Neuronal stem cell (in vitro differentiated cells): ENCODE measurements around the gene WRAP73.

Experiments used
- DNase-seq: peaks from one replicate; pipeline ENCODE4 v3.0.0-alpha.2; 2013; ENCODE audit warnings: low spot score
- H2AFZ ChIP-seq: one replicate; pipeline ENCODE4 v1.6.1; 2013; ENCODE audit warnings: mild to moderate bottlenecking, low read length, inconsistent platforms
- H2AK5ac ChIP-seq: 2 replicates; pipeline ENCODE4 v1.6.1; 2013; ENCODE audit warnings: low read depth, mild to moderate bottlenecking, inconsistent platforms, low read length, moderate library complexity, mixed read lengths
- H2BK120ac ChIP-seq: 2 replicates; pipeline ENCODE4 v1.6.1; 2013; ENCODE audit warnings: low read depth, mild to moderate bottlenecking, inconsistent platforms, low read length, moderate library complexity, mixed read lengths
- H2BK12ac ChIP-seq: one replicate; pipeline ENCODE4 v1.6.1; 2013; ENCODE audit warnings: low read length, inconsistent platforms
- H2BK15ac ChIP-seq: 2 replicates; pipeline ENCODE4 v1.6.1; 2013; ENCODE audit warnings: mild to moderate bottlenecking, low read length, inconsistent platforms, mixed read lengths
- H2BK5ac ChIP-seq: one replicate; pipeline ENCODE4 v1.6.1; 2013; ENCODE audit warnings: inconsistent platforms, mild to moderate bottlenecking, low read length, moderate library complexity
- H3K14ac ChIP-seq: one replicate; pipeline ENCODE4 v1.6.1; 2013; ENCODE audit warnings: low read length, inconsistent platforms
- H3K18ac ChIP-seq: 2 replicates; pipeline ENCODE4 v1.6.1; 2013; ENCODE audit warnings: low read length, inconsistent platforms
- H3K23ac ChIP-seq: 2 replicates; pipeline ENCODE4 v1.6.1; 2013; ENCODE audit warnings: low read depth, mild to moderate bottlenecking, mixed read lengths, low read length, inconsistent platforms; ENCODE audit not compliant: poor library complexity
- H3K27ac ChIP-seq: replicated peaks from 3 replicates; pipeline ENCODE4 v1.5.1; 2013; ENCODE audit warnings: low read length, inconsistent platforms
- H3K27me3 ChIP-seq, 3 experiments: 2 replicates each; pipeline ENCODE4 v1.6.1; 2013; ENCODE audit warnings: low read length in 3 of 3, mild to moderate bottlenecking in 2 of 3, inconsistent platforms in 1 of 3, low read depth in 1 of 3, mixed read lengths in 1 of 3, moderate library complexity in 1 of 3; ENCODE audit not compliant: control insufficient read depth in 3 of 3, insufficient read depth in 3 of 3
- H3K36me3 ChIP-seq, 2 donors: replicated peaks in 1 of 2; 2 replicates each; pipeline ENCODE4 v1.6.1; 2013; ENCODE audit warnings: low read length in 2 of 2; ENCODE audit not compliant: control insufficient read depth in 2 of 2, insufficient read depth in 2 of 2
- H3K4ac ChIP-seq: 2 replicates; pipeline ENCODE4 v1.6.1; 2013; ENCODE audit warnings: inconsistent platforms, mild to moderate bottlenecking, low read length, moderate library complexity
- H3K4me1 ChIP-seq, 2 donors: 1 replicate in 1 of 2; 2 replicates in 1 of 2; pipeline ENCODE4 v1.6.1; 2013; ENCODE audit warnings: low read length in 2 of 2, low read depth in 1 of 2; ENCODE audit not compliant: control insufficient read depth in 2 of 2, insufficient read depth in 1 of 2
- H3K4me2 ChIP-seq: one replicate; pipeline ENCODE4 v1.6.1; 2013; ENCODE audit warnings: mild to moderate bottlenecking, low read length, inconsistent platforms; ENCODE audit not compliant: insufficient read depth, poor library complexity, severe bottlenecking
- H3K4me3 ChIP-seq, 2 donors: 2 replicates each; pipeline ENCODE4 v1.5.1; 2013; ENCODE audit warnings: low read length in 2 of 2, mild to moderate bottlenecking in 2 of 2, inconsistent platforms in 1 of 2, moderate library complexity in 1 of 2
- H3K79me1 ChIP-seq: one replicate; pipeline ENCODE4 v1.6.1; 2013; ENCODE audit warnings: low read depth, mild to moderate bottlenecking, inconsistent platforms, low read length, moderate library complexity
- H3K9ac ChIP-seq: one replicate; pipeline ENCODE4 v1.6.1; 2013; ENCODE audit warnings: mild to moderate bottlenecking, low read depth, low read length, inconsistent platforms; ENCODE audit not compliant: poor library complexity
- H3K9me3 ChIP-seq, 2 donors: replicated peaks in 1 of 2; 2 replicates each; pipeline versions ENCODE3 to v1.6.1; 2013; ENCODE audit warnings: low read length in 2 of 2, mild to moderate bottlenecking in 2 of 2, inconsistent platforms in 1 of 2, low read depth in 1 of 2, mixed read lengths in 1 of 2, moderate library complexity in 1 of 2; ENCODE audit not compliant: control insufficient read depth in 2 of 2, insufficient read depth in 1 of 2
- H4K8ac ChIP-seq: one replicate; pipeline ENCODE4 v1.6.1; 2013; ENCODE audit warnings: low read depth, mild to moderate bottlenecking, inconsistent platforms, low read length, moderate library complexity
- H4K91ac ChIP-seq: one replicate; pipeline ENCODE4 v1.6.1; 2013; ENCODE audit warnings: low read length, low read depth, mild to moderate bottlenecking, inconsistent platforms; ENCODE audit not compliant: poor library complexity
- WGBS, 2 donors: extraction: QIAGEN DNeasy Blood & Tissue Kit; methylation state at CpG; one replicate each; pipeline ENCODE4 v1.1.7; 2013; ENCODE audit warnings: missing lambda C conversion rate in 2 of 2, mixed read lengths in 1 of 2; ENCODE audit not compliant: insufficient read length in 2 of 2, insufficient replicate concordance in 1 of 2; ENCODE audit errors: extremely low coverage in 2 of 2; 5-methylcytosine and 5-hydroxymethylcytosine counted together

WRAP73 gene

GRCh38 chr1:3689138-3689750, 39.3 kb upstream of the WRAP73 start:
- DNase-seq = no peak
- H3K18ac ChIP-seq = peak overlapping the region; percentile 1
- no peak overlapping the region for H2AK5ac ChIP-seq
- no peak overlapping the region for H3K4ac ChIP-seq
- H3K4me3 ChIP-seq = no peak overlapping the region
- H3K14ac ChIP-seq = no peak overlapping the region
- H4K8ac ChIP-seq = no peak overlapping the region
- peak overlapping the region; percentile 43 for H3K23ac ChIP-seq
- H3K36me3 ChIP-seq = no peaks in the 10 kb centered on the region
- H2AFZ ChIP-seq = no peak overlapping the region
- no peaks in the 10 kb centered on the region for H3K9me3 ChIP-seq
- no CpG with 5 or more reads among the region's 19 CpGs for WGBS, 2 donors
- peak overlapping the region; percentile 81 for H2BK120ac ChIP-seq
- H3K4me2 ChIP-seq = no peak overlapping the region
- H4K91ac ChIP-seq = no peak overlapping the region
- H3K27ac ChIP-seq = no peak overlapping the region
- no peak overlapping the region for H3K9ac ChIP-seq
- H3K27me3 ChIP-seq = peaks cover 0 to 60% (median 12%) of the 10 kb centered on the region in 3 experiments
- no peaks in the 10 kb centered on the region for H3K79me1 ChIP-seq
- H3K4me1 ChIP-seq = peaks cover 7 to 8% of the 10 kb centered on the region in 2 donors
- H2BK5ac ChIP-seq = peak overlapping the region; percentile 39
- no peak overlapping the region for H2BK15ac ChIP-seq
- no peak overlapping the region for H2BK12ac ChIP-seq

- Histone ChIP-seq H3K9ac (peak overlapping the region; percentile 60), H2BK12ac (no peak overlapping the region), H3K79me1 (no peaks in the 10 kb centered on the region), H3K4ac (no peak overlapping the region), H2AK5ac (peak overlapping the region; percentile 85), H3K4me1 (peaks cover 8 to 12% of the 10 kb centered on the region in 2 donors), H3K23ac (peak overlapping the region; percentile 43), H4K91ac (no peak overlapping the region), H3K18ac (peak overlapping the region; percentile 80), H2BK120ac (no peak overlapping the region), H3K27ac (no peak overlapping the region), H3K27me3 (peaks cover 0 to 67% (median 16%) of the 10 kb centered on the region in 3 experiments), H2BK15ac (no peak overlapping the region), H3K9me3 (no peaks in the 10 kb centered on the region), H2AFZ (no peak overlapping the region), H2BK5ac (no peak overlapping the region), H3K36me3 (no peaks in the 10 kb centered on the region), H3K4me2 (no peak overlapping the region), H3K14ac (peak overlapping the region; percentile 67), H3K4me3 (peak overlapping the region in 1 of 2 donors; percentile 43), H4K8ac (no peak overlapping the region)
- DNase-seq = no peak
- no CpG with 5 or more reads among the region's 29 CpGs for WGBS, 2 donors
Observed at GRCh38 chr1:3688356-3689137, 38.6 kb upstream of the WRAP73 start.

- Histone ChIP-seq H3K4me1 (peaks cover 8 to 12% of the 10 kb centered on the region in 2 donors), H2BK15ac (peak overlapping the region; percentile 70), H2BK12ac (peak overlapping the region; percentile 77), H3K9me3 (no peaks in the 10 kb centered on the region), H3K4ac (no peak overlapping the region), H2AK5ac (peak overlapping the region; percentile 86), H3K4me3 (no peak overlapping the region), H4K91ac (no peak overlapping the region), H3K14ac (peak overlapping the region; percentile 44), H3K27me3 (peaks cover 0 to 78% (median 16%) of the 10 kb centered on the region in 3 experiments), H2BK120ac (no peak overlapping the region), H2AFZ (no peak overlapping the region), H3K23ac (no peak overlapping the region), H3K18ac (peak overlapping the region; percentile 60), H3K27ac (no peak overlapping the region), H3K79me1 (no peaks in the 10 kb centered on the region), H3K4me2 (no peak overlapping the region), H3K36me3 (no peaks in the 10 kb centered on the region), H4K8ac (no peak overlapping the region), H2BK5ac (no peak overlapping the region), H3K9ac (no peak overlapping the region)
- WGBS, 2 donors = no CpG with 5 or more reads among the region's 12 CpGs
- no peak for DNase-seq
Observed at GRCh38 chr1:3687504-3687903, 37.6 kb upstream of the WRAP73 start.

GRCh38 chr1:3685906-3686305, 36.0 kb upstream of the WRAP73 start:
- no peak for DNase-seq
- Histone ChIP-seq H3K14ac (no peak overlapping the region), H3K9ac (peak overlapping the region; percentile 66), H2BK120ac (no peak overlapping the region), H3K4me2 (no peak overlapping the region), H4K8ac (no peak overlapping the region), H3K36me3 (no peaks in the 10 kb centered on the region), H2AFZ (no peak overlapping the region), H2BK12ac (peak overlapping the region; percentile 7), H3K27ac (no peak overlapping the region), H2AK5ac (peak overlapping the region; percentile 92), H3K4me3 (no peak overlapping the region), H3K18ac (peak overlapping the region; percentile 2), H3K79me1 (peaks cover 2% of the 10 kb centered on the region), H2BK5ac (peak overlapping the region; percentile 16), H3K9me3 (no peaks in the 10 kb centered on the region), H2BK15ac (peak overlapping the region; percentile 85), H3K4me1 (peaks cover 8 to 14% of the 10 kb centered on the region in 2 donors), H3K23ac (peak overlapping the region; percentile 51), H4K91ac (peak overlapping the region; percentile 9), H3K4ac (no peak overlapping the region), H3K27me3 (peaks cover 0 to 73% (median 16%) of the 10 kb centered on the region in 3 experiments)
- WGBS, 2 donors = no CpG with 5 or more reads among the region's 19 CpGs
